Measurements from ENCODE around the gene AKAP1.

AKAP1 gene, protein sequence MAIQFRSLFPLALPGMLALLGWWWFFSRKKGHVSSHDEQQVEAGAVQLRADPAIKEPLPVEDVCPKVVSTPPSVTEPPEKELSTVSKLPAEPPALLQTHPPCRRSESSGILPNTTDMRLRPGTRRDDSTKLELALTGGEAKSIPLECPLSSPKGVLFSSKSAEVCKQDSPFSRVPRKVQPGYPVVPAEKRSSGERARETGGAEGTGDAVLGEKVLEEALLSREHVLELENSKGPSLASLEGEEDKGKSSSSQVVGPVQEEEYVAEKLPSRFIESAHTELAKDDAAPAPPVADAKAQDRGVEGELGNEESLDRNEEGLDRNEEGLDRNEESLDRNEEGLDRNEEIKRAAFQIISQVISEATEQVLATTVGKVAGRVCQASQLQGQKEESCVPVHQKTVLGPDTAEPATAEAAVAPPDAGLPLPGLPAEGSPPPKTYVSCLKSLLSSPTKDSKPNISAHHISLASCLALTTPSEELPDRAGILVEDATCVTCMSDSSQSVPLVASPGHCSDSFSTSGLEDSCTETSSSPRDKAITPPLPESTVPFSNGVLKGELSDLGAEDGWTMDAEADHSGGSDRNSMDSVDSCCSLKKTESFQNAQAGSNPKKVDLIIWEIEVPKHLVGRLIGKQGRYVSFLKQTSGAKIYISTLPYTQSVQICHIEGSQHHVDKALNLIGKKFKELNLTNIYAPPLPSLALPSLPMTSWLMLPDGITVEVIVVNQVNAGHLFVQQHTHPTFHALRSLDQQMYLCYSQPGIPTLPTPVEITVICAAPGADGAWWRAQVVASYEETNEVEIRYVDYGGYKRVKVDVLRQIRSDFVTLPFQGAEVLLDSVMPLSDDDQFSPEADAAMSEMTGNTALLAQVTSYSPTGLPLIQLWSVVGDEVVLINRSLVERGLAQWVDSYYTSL

GRCh38 chr17:57084802-57085447 is at the start of gene AKAP1:
Gene AKAP1 (plus strand): TSS chr17:57085246. CDS start chr17:57105465, 20,219 bp downstream.
- peak; percentile 91 for DNase-seq (ENCODE audit: low spot score)

DNA sequence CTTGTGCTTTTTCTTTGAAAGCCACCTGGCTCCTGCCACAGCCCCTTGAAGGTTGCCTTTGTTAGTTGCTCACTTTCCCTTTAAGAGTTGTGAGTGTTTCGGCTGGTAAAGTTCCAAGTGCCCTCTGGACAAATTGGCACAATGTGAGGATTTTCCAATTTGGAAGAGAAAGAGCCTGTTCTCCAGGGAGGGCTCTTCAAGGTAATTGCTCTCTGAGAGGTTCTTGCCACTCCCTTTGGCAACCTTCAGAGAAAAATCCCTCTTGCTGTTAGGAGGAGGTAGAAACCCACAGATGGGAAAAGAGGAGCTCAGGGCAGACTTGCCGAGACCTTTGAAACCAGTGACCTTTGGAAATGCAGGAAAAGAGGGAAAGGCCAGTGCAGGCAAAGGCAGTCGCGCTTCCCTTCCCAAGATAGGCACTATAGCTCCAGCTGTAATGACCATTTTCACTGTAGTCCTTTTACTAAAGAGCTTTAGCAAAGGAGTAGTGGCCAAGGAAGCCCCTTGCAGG is 49.0 kb upstream of the AKAP1 start:
- DNase-seq (ENCODE audit: low spot score) = no peak

DNA sequence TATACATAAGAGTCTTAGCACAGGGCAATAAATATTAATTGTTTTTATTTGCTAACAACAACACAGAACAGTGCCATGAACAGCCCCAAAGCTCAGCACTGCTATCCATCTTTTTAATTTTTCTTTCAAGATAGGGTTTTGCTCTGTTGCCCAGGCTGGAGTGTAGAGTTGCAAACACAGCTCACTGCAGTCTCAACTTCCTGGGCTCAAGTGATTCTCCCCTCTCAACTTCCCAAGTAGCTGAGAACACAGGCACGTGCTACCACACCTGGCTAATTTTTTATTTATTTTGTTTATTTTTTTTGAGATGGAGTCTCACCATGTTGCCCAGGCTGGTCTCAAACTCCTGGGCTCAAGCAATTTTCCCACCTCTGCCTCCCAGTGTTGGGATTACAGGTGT is 47.6 kb upstream of the AKAP1 start:
- DNase-seq (ENCODE audit: low spot score) = no peak

- DNase-seq (ENCODE audit: low spot score) = no peak
These were observed 46.6 kb upstream of the AKAP1 start for GRCh38 chr17:57038486-57038885.

GRCh38 chr17:57040571-57040970 is 44.5 kb upstream of the AKAP1 start:
- no peak for DNase-seq (ENCODE audit: low spot score)

- DNase-seq (ENCODE audit: low spot score) = no peak
These were observed 41.8 kb upstream of the AKAP1 start for GRCh38 chr17:57043276-57043675.

- DNase-seq (ENCODE audit: low spot score) = no peak
These were observed 39.8 kb upstream of the AKAP1 start for GRCh38 chr17:57044976-57045867.

GRCh38 chr17:57045868-57046704 is 39.0 kb upstream of the AKAP1 start:
- no peak for DNase-seq (ENCODE audit: low spot score)

- DNase-seq (ENCODE audit: low spot score) = no peak
These were observed 38.3 kb upstream of the AKAP1 start for GRCh38 chr17:57046749-57047148.

- peak; percentile 61 for DNase-seq (ENCODE audit: low spot score)
These were observed 37.0 kb upstream of the AKAP1 start for GRCh38 chr17:57048096-57048495.

DNA sequence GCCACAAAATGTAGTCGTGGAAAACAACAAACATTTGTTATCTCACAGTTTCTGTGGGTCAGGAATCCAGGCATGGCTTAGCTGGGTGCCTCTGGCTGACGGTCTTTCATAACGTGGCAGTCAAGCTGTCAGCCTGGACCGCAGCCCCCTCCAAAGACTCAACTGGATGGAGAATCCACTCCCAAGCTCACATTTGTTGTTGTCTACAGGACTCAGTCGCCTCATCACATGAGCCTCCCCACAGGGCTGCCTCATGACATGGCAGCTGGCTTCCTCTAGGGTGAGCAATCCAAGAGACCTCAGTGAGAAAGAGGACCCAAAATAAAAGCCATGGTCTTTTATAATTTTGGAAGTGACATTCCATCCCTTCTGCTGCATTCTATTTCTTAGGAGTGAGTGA is 34.7 kb upstream of the AKAP1 start:
- no peak for DNase-seq (ENCODE audit: low spot score)

- no peak for DNase-seq (ENCODE audit: low spot score)
These were observed 33.1 kb upstream of the AKAP1 start for GRCh38 chr17:57051886-57052361.

GRCh38 chr17:57062865-57063264 is 22.2 kb upstream of the AKAP1 start:
- no peak for DNase-seq (ENCODE audit: low spot score)

DNA sequence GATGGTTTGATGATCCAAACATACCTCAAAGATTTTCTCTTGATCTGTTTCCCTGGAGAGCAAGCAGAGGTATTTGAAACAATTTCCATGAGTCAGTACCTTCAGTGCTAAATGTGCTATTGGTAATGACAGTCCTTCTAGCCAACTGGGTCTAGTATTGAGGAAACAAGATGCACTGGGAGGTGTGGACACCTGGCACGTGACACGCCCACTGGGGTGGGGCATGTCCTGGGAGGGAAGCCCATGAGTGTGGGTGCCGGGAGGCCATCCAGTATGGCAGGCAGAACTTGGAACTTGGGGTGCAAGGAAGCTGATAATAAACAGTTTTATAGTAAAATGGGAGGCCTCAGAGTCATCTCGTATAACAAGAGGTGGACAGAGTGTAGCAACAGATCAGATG is 17.9 kb upstream of the AKAP1 start:
- peak; percentile 46 for DNase-seq (ENCODE audit: low spot score)

GRCh38 chr17:57067781-57068180 is 17.3 kb upstream of the AKAP1 start:
- DNase-seq (ENCODE audit: low spot score) = no peak

GRCh38 chr17:57068222-57068658 is 16.8 kb upstream of the AKAP1 start:
- peak; percentile 67 for DNase-seq (ENCODE audit: low spot score)

- DNase-seq (ENCODE audit: low spot score) = no peak
These were observed 16.3 kb upstream of the AKAP1 start for GRCh38 chr17:57068707-57069106.

DNA sequence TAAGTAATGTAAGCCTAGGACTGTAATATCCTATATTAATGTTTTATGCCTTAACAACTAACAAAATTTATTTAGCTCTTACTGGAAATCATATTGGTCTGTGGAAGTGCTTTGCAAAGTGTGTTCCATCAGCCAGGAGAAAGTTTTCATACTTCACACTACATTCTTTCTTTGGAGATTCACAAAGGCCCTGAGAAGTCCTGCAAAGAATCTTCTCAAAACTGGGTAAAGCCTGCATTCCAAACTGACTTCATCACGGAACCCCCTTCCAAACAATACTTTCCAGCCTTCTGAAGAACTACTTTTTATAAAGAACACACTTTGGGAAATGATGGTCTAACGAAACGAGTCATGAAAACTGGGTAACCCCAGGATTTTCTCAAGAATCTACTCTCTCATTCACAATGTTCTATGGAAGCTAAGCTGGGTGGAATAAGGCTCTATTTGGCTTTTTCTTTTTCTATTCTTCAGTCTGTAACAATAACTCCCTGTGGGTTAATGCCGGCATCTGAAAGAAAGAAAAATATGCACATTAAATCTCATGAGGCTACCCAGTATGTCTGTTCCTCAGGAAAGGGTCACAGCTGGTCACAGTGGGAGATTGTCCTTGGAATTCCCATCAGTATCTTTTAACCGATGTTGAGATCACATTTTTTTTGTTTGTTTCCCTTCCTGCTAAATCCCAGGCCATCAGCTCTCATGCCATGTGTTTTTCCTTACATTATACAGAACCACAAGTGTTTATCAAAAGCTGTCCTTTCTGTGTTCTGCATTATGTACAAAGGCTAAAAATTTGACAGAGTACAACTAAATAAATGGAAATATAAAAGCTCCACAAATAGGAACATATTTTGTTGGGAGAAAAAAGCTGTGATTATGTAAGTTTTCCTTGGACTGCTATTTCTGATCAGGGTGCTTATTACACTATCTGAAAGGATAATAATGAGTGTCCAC is 12.8 kb upstream of the AKAP1 start:
- no peak for DNase-seq (ENCODE audit: low spot score)

- DNase-seq (ENCODE audit: low spot score) = no peak
These were observed 11.4 kb upstream of the AKAP1 start for GRCh38 chr17:57073626-57074025.
